ENCODE data around the gene DYNC1LI1. TPM values are rescaled to one million over a fixed set of nuclear protein-coding genes. Genes with fewer than 3 reads are reported as not detected.

The DYNC1LI1 gene
- total and polyA plus RNA-seq, 9 of the 15 experiments (the other 6 are each of a cell fraction or from before 2014, with no cell fraction given) = 21.0 to 85.4 (median 61.3) TPM

DNA sequence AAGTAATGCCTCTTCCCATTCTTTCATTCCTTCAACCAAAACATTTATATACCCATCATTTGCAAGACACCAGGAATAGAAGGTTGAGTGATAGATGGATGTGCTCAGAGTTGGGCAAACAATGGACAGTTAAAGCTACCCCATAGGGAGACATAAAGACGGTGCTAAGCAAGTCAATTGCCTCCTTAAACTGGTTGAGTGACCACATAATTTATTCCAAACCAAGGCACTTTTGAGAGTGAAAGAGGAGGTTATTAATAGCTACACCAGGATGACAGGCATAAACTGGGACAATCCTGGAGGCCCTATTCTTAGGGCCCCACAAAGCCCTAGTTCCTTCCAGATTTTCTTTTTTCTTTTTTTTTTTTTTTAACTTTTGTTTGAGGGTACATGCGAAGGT, 21.4 kb upstream of the DYNC1LI1 start:
- POLR2A ChIA-PET = no interaction called here
- Histone ChIP-seq H3K27me3 (ENCODE audit: control insufficient read depth in 2 of 2, insufficient read depth in 2 of 2, low read length in 2 of 2) (peaks cover 32 to 41% of the 10 kb centered on the region in 2 experiments), H3K4me3 (no peak overlapping the region), H3K9me3 (replicated peaks; ENCODE audit: control insufficient read depth, insufficient read depth, low read depth, low read length) (no peaks in the 10 kb centered on the region), H3K9ac (ENCODE audit: insufficient read depth in 1 of 2, low read depth in 2 of 2, low read length in 2 of 2) (no peak overlapping the region), H3K79me2 (ENCODE audit: control insufficient read depth, insufficient read depth, low read length) (no peaks in the 10 kb centered on the region), H2AFZ (ENCODE audit: low read depth, low read length) (no peak overlapping the region), H3K36me3 (ENCODE audit: control insufficient read depth, insufficient read depth, low read length) (no peaks in the 10 kb centered on the region), H3K9me1 (ENCODE audit: control insufficient read depth, insufficient read depth, low read length) (no peaks in the 10 kb centered on the region), H4K20me1 (replicated peaks; ENCODE audit: control insufficient read depth, insufficient read depth, low read length) (no peaks in the 10 kb centered on the region), H3K4me1 (replicated peaks in 1 of 2; ENCODE audit: control insufficient read depth in 2 of 2, insufficient read depth in 2 of 2, low read length in 2 of 2) (peaks cover 10 to 11% of the 10 kb centered on the region in 2 experiments; a peak in 4 of 5 replicates), H3K4me2 (ENCODE audit: insufficient read depth, low read length) (no peak overlapping the region), H3K27ac (ENCODE audit: extremely low read depth, low read depth, low read length) (no peak overlapping the region)
- no TSS peak for BruUV-seq (replicated peaks)
- ATAC-seq (no peak), FAIRE-seq (no peak), DNase-seq (ENCODE audit: extremely low read depth in 1 of 4, low spot score in 3 of 4) (no peak)
- TF ChIP-seq TFAM (CRISPR knock-in tag; conservative IDR thresholded peaks at IDR 0.05) (no peak), HNRNPUL1 (IDR thresholded peaks at IDR 0.05; ENCODE audit: low read length) (no peak), HMG20B (CRISPR knock-in tag; IDR thresholded peaks at IDR 0.05) (no peak), ZC3H8 (IDR thresholded peaks at IDR 0.05) (no peak), MAFK (IDR thresholded peaks at IDR 0.05; ENCODE audit: low read length) (no peak), MAX (CRISPR knock-in tag; IDR thresholded peaks at IDR 0.05) (no peak), SMAD2 (IDR thresholded peaks at IDR 0.05; ENCODE audit: low read depth, low read length) (no peak), NCOA2 (IDR thresholded peaks at IDR 0.05; ENCODE audit: partially characterized antibody in 2 of 2) (no peak), ZNF12 (CRISPR knock-in tag; IDR thresholded peaks at IDR 0.05) (no peak), ZNF354B (CRISPR knock-in tag; IDR thresholded peaks at IDR 0.05) (no peak), USF1 (CRISPR knock-in tag; IDR thresholded peaks at IDR 0.05) (no peak), PHB2 (IDR thresholded peaks at IDR 0.05; ENCODE audit: low read depth) (no peak), HEY1 (CRISPR knock-in tag; IDR thresholded peaks at IDR 0.05; ENCODE audit: borderline replicate concordance) (no peak), CHD1 (IDR thresholded peaks at IDR 0.05; ENCODE audit: low read length) (no peak)
- TF ChIP-seq, protein P1, sequence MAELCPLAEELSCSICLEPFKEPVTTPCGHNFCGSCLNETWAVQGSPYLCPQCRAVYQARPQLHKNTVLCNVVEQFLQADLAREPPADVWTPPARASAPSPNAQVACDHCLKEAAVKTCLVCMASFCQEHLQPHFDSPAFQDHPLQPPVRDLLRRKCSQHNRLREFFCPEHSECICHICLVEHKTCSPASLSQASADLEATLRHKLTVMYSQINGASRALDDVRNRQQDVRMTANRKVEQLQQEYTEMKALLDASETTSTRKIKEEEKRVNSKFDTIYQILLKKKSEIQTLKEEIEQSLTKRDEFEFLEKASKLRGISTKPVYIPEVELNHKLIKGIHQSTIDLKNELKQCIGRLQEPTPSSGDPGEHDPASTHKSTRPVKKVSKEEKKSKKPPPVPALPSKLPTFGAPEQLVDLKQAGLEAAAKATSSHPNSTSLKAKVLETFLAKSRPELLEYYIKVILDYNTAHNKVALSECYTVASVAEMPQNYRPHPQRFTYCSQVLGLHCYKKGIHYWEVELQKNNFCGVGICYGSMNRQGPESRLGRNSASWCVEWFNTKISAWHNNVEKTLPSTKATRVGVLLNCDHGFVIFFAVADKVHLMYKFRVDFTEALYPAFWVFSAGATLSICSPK (IDR thresholded peaks at IDR 0.05; ENCODE audit: borderline replicate concordance) = no peak
- intact Hi-C loops (cut with micrococcal nuclease) (no loop called here), in situ Hi-C loops (cut with MboI) (no loop called here)
- WGBS (ENCODE audit: insufficient coverage, low coverage, missing lambda C conversion rate) = 0% methylated on average over 2 of the region's 2 CpGs
- CTCF ChIA-PET (ENCODE audit: low intra/inter-chr PET ratio) = no interaction called here

Measured in K562 (cell line).